Progenitor cell of endocrine pancreas (in vitro differentiated cells): Measurements from ENCODE around the gene UPF3A. TPM values are rescaled to one million over a fixed set of nuclear protein-coding genes. Genes with fewer than 3 reads are reported as not detected.
"Not testable (repeated sequence)": the region's sequence is repeated elsewhere in the genome, so short reads cannot be mapped to it uniquely, and the experiment has no call there.

Source experiments
- DNase-seq: peaks from one replicate; pipeline ENCODE4 v3.0.0; 2021; ENCODE audit warnings: low spot score; ENCODE audit not compliant: unreplicated experiment
- H3K27ac Mint-ChIP-seq: 2 replicates; pipeline ENCODE4 v1.8.0; 2021; ENCODE audit warnings: mild to moderate bottlenecking, moderate library complexity, mixed read lengths
- H3K27me3 Mint-ChIP-seq: 2 replicates; pipeline ENCODE4 v1.8.0; 2021; ENCODE audit warnings: mixed read lengths
- H3K36me3 Mint-ChIP-seq: 2 replicates; pipeline ENCODE4 v1.8.0; 2022; ENCODE audit warnings: mixed read lengths; ENCODE audit not compliant: insufficient read depth
- H3K4me1 Mint-ChIP-seq: 2 replicates; pipeline ENCODE4 v1.8.0; 2021; ENCODE audit warnings: low read depth, mixed read lengths
- H3K4me3 Mint-ChIP-seq: 2 replicates; pipeline ENCODE4 v1.8.0; 2021; ENCODE audit warnings: low read depth, mild to moderate bottlenecking, moderate library complexity, mixed read lengths
- H3K9me3 Mint-ChIP-seq: 2 replicates; pipeline ENCODE4 v1.8.0; 2021; ENCODE audit warnings: low read depth, mixed read lengths
- CTCF ChIP-seq: fragments of 200-600 bp; sonication (generic); IDR thresholded peaks from one replicate; pipeline ENCODE4 v1.5.0; 2021; ENCODE audit warnings: antibody characterized with exemption, mild to moderate bottlenecking; ENCODE audit not compliant: unreplicated experiment
- total RNA-seq: library from RNA; stranded (reverse); gene quantifications from 2 replicates; pipeline ENCODE4 v1.2.1, GENCODE V29; 2021

Gene UPF3A
- total RNA-seq, 1 donor from 2014 or later = 149 TPM

- TF ChIP-seq CTCF = no peak
- Mint-ChIP-seq H3K4me3 (no peak overlapping the region), H3K27ac (no peak overlapping the region)
Measured at GRCh38 chr13:114324334-114324733, 42.9 kb downstream of the UPF3A start.

DNA sequence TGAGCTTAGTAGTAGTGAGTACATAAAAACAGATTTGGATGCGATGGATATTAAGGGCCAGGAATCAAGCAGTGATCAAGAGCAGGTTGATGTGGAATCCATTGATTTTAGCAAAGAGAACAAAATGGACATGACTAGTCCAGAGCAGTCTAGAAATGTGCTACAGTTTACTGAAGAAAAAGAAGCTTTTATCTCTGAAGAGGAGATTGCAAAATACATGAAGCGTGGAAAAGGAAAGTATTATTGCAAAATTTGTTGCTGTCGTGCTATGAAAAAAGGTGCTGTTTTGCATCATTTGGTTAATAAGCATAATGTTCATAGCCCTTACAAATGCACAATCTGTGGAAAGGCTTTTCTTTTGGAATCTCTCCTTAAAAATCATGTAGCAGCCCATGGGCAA, 44.3 kb downstream of the UPF3A start:
- no peaks in the 10 kb centered on the region for H3K27me3 Mint-ChIP-seq
- H3K36me3 Mint-ChIP-seq = peaks cover 43% of the 10 kb centered on the region
- no peak for DNase-seq
- peaks cover 8% of the 10 kb centered on the region for H3K4me1 Mint-ChIP-seq
- no peaks in the 10 kb centered on the region for H3K9me3 Mint-ChIP-seq
- peak overlapping the region; percentile 49 for H3K27ac Mint-ChIP-seq
- no peak overlapping the region for H3K4me3 Mint-ChIP-seq
- TF ChIP-seq CTCF = no peak

More at GRCh38 chr13:114324334-114324733, 42.9 kb downstream of the UPF3A start:
- Mint-ChIP-seq H3K36me3 (peaks cover 50% of the 10 kb centered on the region), H3K9me3 (no peaks in the 10 kb centered on the region), H3K27me3 (no peaks in the 10 kb centered on the region), H3K4me1 (peaks cover 12% of the 10 kb centered on the region)
- DNase-seq = no peak

- no peak for TF ChIP-seq CTCF
- no peaks in the 10 kb centered on the region for H3K9me3 Mint-ChIP-seq
- peaks cover 31% of the 10 kb centered on the region for H3K36me3 Mint-ChIP-seq
- no peaks in the 10 kb centered on the region for H3K27me3 Mint-ChIP-seq
- no peak overlapping the region for H3K4me3 Mint-ChIP-seq
- peak overlapping the region; percentile 22 for H3K27ac Mint-ChIP-seq
- peaks cover 8% of the 10 kb centered on the region for H3K4me1 Mint-ChIP-seq
- DNase-seq = no peak
Measured at GRCh38 chr13:114328034-114328433, 46.6 kb downstream of the UPF3A start.

- Mint-ChIP-seq H3K27me3 (no peaks in the 10 kb centered on the region), H3K4me1 (peaks cover 8% of the 10 kb centered on the region), H3K9me3 (no peaks in the 10 kb centered on the region), H3K36me3 (peaks cover 29% of the 10 kb centered on the region), H3K27ac (no peak overlapping the region), H3K4me3 (no peak overlapping the region)
- no peak for TF ChIP-seq CTCF
- DNase-seq = no peak
Measured at GRCh38 chr13:114328595-114328994, 47.2 kb downstream of the UPF3A start.

GRCh38 chr13:114330086-114330485, 48.7 kb downstream of the UPF3A start:
- Mint-ChIP-seq H3K36me3 (peaks cover 17% of the 10 kb centered on the region), H3K27me3 (no peaks in the 10 kb centered on the region), H3K4me3 (no peak overlapping the region), H3K27ac (peak overlapping the region; percentile 62), H3K9me3 (no peaks in the 10 kb centered on the region), H3K4me1 (peaks cover 8% of the 10 kb centered on the region)
- DNase-seq = no peak
- no peak for TF ChIP-seq CTCF

- H3K9me3 Mint-ChIP-seq, H3K27me3 Mint-ChIP-seq, H3K36me3 Mint-ChIP-seq, H3K4me3 Mint-ChIP-seq, H3K27ac Mint-ChIP-seq, H3K4me1 Mint-ChIP-seq, DNase-seq: not testable (repeated sequence)
Measured at GRCh38 chr13:114333881-114334280, 52.5 kb downstream of the UPF3A start.
